HG03378 (cell line): ENCODE results near the gene ANKRD18A.

ENCODE experiments used
- ATAC-seq: cut with Tn5 transposase; IDR thresholded peaks from one replicate; pipeline ENCODE4 v1.9.1; 2021; ENCODE audit warnings: mild to moderate bottlenecking, moderate library complexity; ENCODE audit not compliant: unreplicated experiment

ANKRD18A gene

GRCh38 chr9:38620483-38621433 is at the start of gene ANKRD18A:
ANKRD18A (minus strand) TSS chr9:38620596; CDS start chr9:38620285, 311 bp downstream.
- ATAC-seq = peak; percentile 65

GRCh38 chr9:38668791-38669466 is 48.5 kb upstream of the ANKRD18A start:
- no peak for ATAC-seq

- no peak for ATAC-seq
Measured at GRCh38 chr9:38662763-38663593, 42.6 kb upstream of the ANKRD18A start.

GRCh38 chr9:38659538-38659937 is 39.1 kb upstream of the ANKRD18A start:
- no peak for ATAC-seq

GRCh38 chr9:38656896-38657295 is 36.5 kb upstream of the ANKRD18A start:
- ATAC-seq = no peak

GRCh38 chr9:38652486-38652885 is 32.1 kb upstream of the ANKRD18A start:
- ATAC-seq = no peak

- no peak for ATAC-seq
Measured at GRCh38 chr9:38652044-38652443, 31.6 kb upstream of the ANKRD18A start.

- ATAC-seq = no peak
Measured at GRCh38 chr9:38651400-38652042, 31.1 kb upstream of the ANKRD18A start.

GRCh38 chr9:38650564-38650963 is 30.2 kb upstream of the ANKRD18A start:
- no peak for ATAC-seq

- no peak for ATAC-seq
Measured at GRCh38 chr9:38649731-38650363, 29.5 kb upstream of the ANKRD18A start.

GRCh38 chr9:38644601-38645000 is 24.2 kb upstream of the ANKRD18A start:
- ATAC-seq = no peak

- no peak for ATAC-seq
Measured at GRCh38 chr9:38643815-38644173, 23.4 kb upstream of the ANKRD18A start.

- no peak for ATAC-seq
Measured at GRCh38 chr9:38642951-38643814, 22.8 kb upstream of the ANKRD18A start.

- no peak for ATAC-seq
Measured at GRCh38 chr9:38641985-38642864, 21.8 kb upstream of the ANKRD18A start.

GRCh38 chr9:38641142-38641541 is 20.7 kb upstream of the ANKRD18A start:
- ATAC-seq = no peak

GRCh38 chr9:38639577-38639940 is 19.2 kb upstream of the ANKRD18A start:
- no peak for ATAC-seq

GRCh38 chr9:38638881-38639576 is 18.6 kb upstream of the ANKRD18A start:
- no peak for ATAC-seq

GRCh38 chr9:38634315-38634714 is 13.9 kb upstream of the ANKRD18A start:
- no peak for ATAC-seq
